Ovary (tissue), 9 donors: Measurements from ENCODE around the gene PCIF1. TPM values are rescaled to one million over a fixed set of nuclear protein-coding genes. Genes with fewer than 3 reads are reported as not detected.

Experiments
- DNase-seq, 5 donors: peaks; one replicate each; pipeline ENCODE4 v3.0.0-alpha.2; 2019 to 2020
- H3K27ac ChIP-seq, 2 donors: fragments of 200-600 bp; one replicate each; pipeline versions ENCODE4 v1.5.1 to v1.8.0; 2019 to 2022
- H3K27me3 ChIP-seq: fragments of 200-600 bp; one replicate; pipeline ENCODE4 v1.8.0; 2022
- H3K36me3 ChIP-seq: fragments of 200-600 bp; sonication (generic); one replicate; pipeline ENCODE4 v1.5.1; 2019
- H3K4me1 ChIP-seq: one replicate; pipeline ENCODE4 v1.8.1; 2013; ENCODE audit warnings: mild to moderate bottlenecking, moderate library complexity; ENCODE audit not compliant: insufficient read depth
- H3K4me3 ChIP-seq: fragments of 200-600 bp; sonication (generic); one replicate; pipeline ENCODE4 v1.5.1; 2017
- H3K9me3 ChIP-seq, 2 donors: fragments of 200-600 bp in 1 of 2; sonication (generic) in 1 of 2; one replicate each; pipeline versions ENCODE4 v1.5.1 to v1.8.1; 2013 to 2019; ENCODE audit warnings: mild to moderate bottlenecking in 1 of 2, moderate library complexity in 1 of 2
- CTCF ChIP-seq, 3 donors: fragments of 450-650 bp in 2 of 3; fragments of 200-600 bp in 1 of 3; IDR thresholded peaks; one replicate each; pipeline versions ENCODE4 v1.5.1 to v1.8.0; 2016 to 2022; ENCODE audit warnings: antibody characterized with exemption in 3 of 3, mild to moderate bottlenecking in 1 of 3
- EP300 ChIP-seq: sonication (generic); formaldehyde crosslinking; IDR thresholded peaks from one replicate; pipeline ENCODE4 v1.6.1; 2017; ENCODE audit warnings: antibody characterized with exemption
- POLR2A ChIP-seq: fragments of 450-650 bp; IDR thresholded peaks from one replicate; pipeline ENCODE4 v1.6.1; 2017; ENCODE audit warnings: antibody characterized with exemption, mild to moderate bottlenecking, moderate library complexity
- WGBS, 3 donors: extraction: QIAGEN DNeasy Blood & Tissue Kit in 1 of 3; methylation state at CpG; one replicate each; pipeline versions ENCODE4 v1.1.5 to v1.1.7; 2013 to 2017; 5-methylcytosine and 5-hydroxymethylcytosine counted together
- intact Hi-C, 4 donors: fragments of 100-400 bp; cut with DNase I; formaldehyde crosslinking; loops; one replicate each; pipeline versions ENCODE4 v1.11.0 to v1.15.1; 2022 to 2023
- polyA plus RNA-seq, 2 donors: library from polyadenylated mRNA; stranded (reverse); fragments of 200-250 nt in 1 of 2; fragments of 350-450 nt in 1 of 2; fragmentation: Illumina TruSeq in 1 of 2; extraction: RNeasy Lipid Tissue Mini Kit (QIAGEN cat#74804) in 1 of 2; gene quantifications; one replicate each; pipeline ENCODE4 v1.2.3, GENCODE V29; 2013 to 2014
- total RNA-seq, 7 donors: library from RNA; depleted of rRNA in 2 of 7; stranded (reverse); fragments of >200 nt in 2 of 7; fragmentation: NEBNext Ultra II Directional in 3 of 7; extraction: Animal tissue kit (Norgen Biotek cat#: 25700) in 3 of 7; gene quantifications; one replicate each; pipeline versions ENCODE4 v1.1.0 to v1.2.4, GENCODE V29; 2016 to 2023
- donor health status: DM: no; HTN: no; CAD: no; lungs with moderate emphysema.
- donor health status: DM: no; HTN: no; CAD: no.
- donor health status: Bipolar disorder and iron deficiency.
- donor health status: DM: yes; HTN: yes; CAD: no.
- donor health status: DM: no; HTN: no; CAD: no.
- donor health status: DM: yes; HTN: yes; CAD: no.

The PCIF1 gene
- total and polyA plus RNA-seq, 9 donors: 14.6 to 73.7 (median 48.2) TPM

GRCh38 chr20:45948742-45949541, 14.5 kb downstream of the PCIF1 start:
- H3K27ac ChIP-seq: no peak overlapping the region
- no peaks in the 10 kb centered on the region for H3K27me3 ChIP-seq
- no peak for DNase-seq
- peaks cover 16% of the 10 kb centered on the region for H3K4me1 ChIP-seq
- intact Hi-C loops: loop anchor here in 2 of 4 donors (5.0 to 10.0 kb wide), 2 partner anchors 57 to 64 kb away; partner anchors contain the start of genes CTSA (in 1 of the 2), NEURL2 (in 1 of the 2), SPATA25 (in 1 of the 2) and ZSWIM1 (in 1 of the 2)
- H3K4me3 ChIP-seq: no peak overlapping the region
- H3K36me3 ChIP-seq: no peaks in the 10 kb centered on the region
- no peaks in the 10 kb centered on the region for H3K9me3 ChIP-seq
- WGBS, 3 donors: 66 to 74% (median 72%) methylated on average over 10 of the region's 10 CpGs
- TF ChIP-seq EP300 (no peak), POLR2A (no peak), CTCF (IDR thresholded peaks at IDR 0.05) (no peak)

GRCh38 chr20:45949542-45950329, 15.3 kb downstream of the PCIF1 start:
- Histone ChIP-seq H3K36me3 (no peaks in the 10 kb centered on the region), H3K4me1 (peaks cover 16% of the 10 kb centered on the region), H3K9me3 (no peaks in the 10 kb centered on the region), H3K4me3 (no peak overlapping the region), H3K27me3 (no peaks in the 10 kb centered on the region), H3K27ac (peak overlapping the region in 1 of 2 donors; percentile 13)
- WGBS, 3 donors: 67 to 78% (median 67%) methylated on average over 13 of the region's 13 CpGs
- intact Hi-C loops: loop anchor here (5.0 to 10.0 kb wide), 4 partner anchors 57 to 542 kb away; partner anchors contain the start of genes CTSA (in 1 of the 4), DBNDD2 (in 1 of the 4), NEURL2 (in 1 of the 4) and SPATA25 (in 1 of the 4)
- peak in 2 of 5 donors; percentile 41 to 49 for DNase-seq
- TF ChIP-seq EP300 (no peak), CTCF (IDR thresholded peaks at IDR 0.05) (no peak), POLR2A (no peak)

GRCh38 chr20:45950330-45950646, 15.8 kb downstream of the PCIF1 start:
- Histone ChIP-seq H3K4me1 (peaks cover 15% of the 10 kb centered on the region), H3K27me3 (no peaks in the 10 kb centered on the region), H3K4me3 (no peak overlapping the region), H3K36me3 (no peaks in the 10 kb centered on the region), H3K27ac (no peak overlapping the region), H3K9me3 (no peaks in the 10 kb centered on the region)
- WGBS, 3 donors: 83 to 94% (median 85%) methylated on average over 9 of the region's 9 CpGs
- intact Hi-C loops: loop anchor here in 2 of 4 donors (5.0 kb wide), 2 partner anchors 128 to 543 kb away; partner anchors contain the start of gene DBNDD2 (in 1 of the 2)
- TF ChIP-seq POLR2A (peak; percentile 10), EP300 (no peak), CTCF (IDR thresholded peaks at IDR 0.05) (no peak)
- DNase-seq: peak in 1 of 5 donors; percentile 20
